Measurements from ENCODE around the gene CLDN18. TPM values are rescaled to one million over a fixed set of nuclear protein-coding genes. Genes with fewer than 3 reads are reported as not detected.

The CLDN18 gene
- total RNA-seq: not detected in 3 replicates
- long read RNA-seq: 0 reads

DNA sequence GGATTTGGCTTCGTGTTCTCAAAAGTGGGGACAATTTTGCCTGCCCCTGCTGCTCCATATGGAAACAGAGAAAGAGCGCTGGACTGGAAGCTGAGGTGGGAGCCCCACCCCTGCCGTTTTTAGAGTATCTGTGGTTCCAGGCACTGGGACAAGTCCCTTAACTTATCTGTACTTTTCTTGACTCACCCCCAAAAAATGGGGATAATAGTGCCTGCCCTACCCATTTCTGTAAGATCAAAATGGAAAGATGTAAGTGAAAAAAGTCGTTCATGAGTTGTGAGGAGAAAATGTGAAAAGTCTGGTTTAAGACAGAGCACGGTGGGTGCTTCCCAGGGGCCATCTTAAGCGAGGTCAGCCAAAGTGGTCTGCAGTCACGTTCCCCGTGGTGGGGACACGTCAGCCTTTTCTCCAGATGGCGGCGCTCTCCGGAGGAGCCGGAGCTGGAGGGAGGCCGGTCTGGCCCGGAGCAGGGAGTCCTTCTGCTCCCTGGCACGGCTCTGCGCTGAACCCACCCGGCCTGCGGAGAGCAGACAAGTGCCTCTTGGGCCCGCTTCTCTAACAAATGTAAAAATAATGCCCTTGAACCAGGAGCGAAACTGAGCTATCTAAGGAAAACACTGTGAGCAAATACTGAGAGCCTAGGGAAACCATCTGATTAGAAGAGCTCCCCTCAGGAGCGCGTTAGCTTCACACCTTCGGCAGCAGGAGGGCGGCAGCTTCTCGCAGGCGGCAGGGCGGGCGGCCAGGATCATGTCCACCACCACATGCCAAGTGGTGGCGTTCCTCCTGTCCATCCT is at the start of gene CLDN18:
CLDN18 (plus strand) TSS at position 690 of the 797 bp plus-strand sequence; CDS start at position 751, 61 bp downstream.
- no peak within 1 kb of the TSS for H3K27ac Mint-ChIP-seq (ENCODE audit: unreplicated experiment)
- no peak within 1 kb of the TSS for H3K4me3 Mint-ChIP-seq (ENCODE audit: unreplicated experiment)
- no peak for DNase-seq (ENCODE audit: low spot score)
- H3K4me1 Mint-ChIP-seq (ENCODE audit: low read depth): peaks cover 5% of the 10 kb centered on the region
- H3K27me3 Mint-ChIP-seq (ENCODE audit: low read depth): no peaks in the 10 kb centered on the region
- H3K9me3 Mint-ChIP-seq (ENCODE audit: low read depth): no peaks in the 10 kb centered on the region
- H3K36me3 Mint-ChIP-seq (ENCODE audit: low read depth): peaks cover 10% of the 10 kb centered on the region
- TF ChIP-seq, protein P1, sequence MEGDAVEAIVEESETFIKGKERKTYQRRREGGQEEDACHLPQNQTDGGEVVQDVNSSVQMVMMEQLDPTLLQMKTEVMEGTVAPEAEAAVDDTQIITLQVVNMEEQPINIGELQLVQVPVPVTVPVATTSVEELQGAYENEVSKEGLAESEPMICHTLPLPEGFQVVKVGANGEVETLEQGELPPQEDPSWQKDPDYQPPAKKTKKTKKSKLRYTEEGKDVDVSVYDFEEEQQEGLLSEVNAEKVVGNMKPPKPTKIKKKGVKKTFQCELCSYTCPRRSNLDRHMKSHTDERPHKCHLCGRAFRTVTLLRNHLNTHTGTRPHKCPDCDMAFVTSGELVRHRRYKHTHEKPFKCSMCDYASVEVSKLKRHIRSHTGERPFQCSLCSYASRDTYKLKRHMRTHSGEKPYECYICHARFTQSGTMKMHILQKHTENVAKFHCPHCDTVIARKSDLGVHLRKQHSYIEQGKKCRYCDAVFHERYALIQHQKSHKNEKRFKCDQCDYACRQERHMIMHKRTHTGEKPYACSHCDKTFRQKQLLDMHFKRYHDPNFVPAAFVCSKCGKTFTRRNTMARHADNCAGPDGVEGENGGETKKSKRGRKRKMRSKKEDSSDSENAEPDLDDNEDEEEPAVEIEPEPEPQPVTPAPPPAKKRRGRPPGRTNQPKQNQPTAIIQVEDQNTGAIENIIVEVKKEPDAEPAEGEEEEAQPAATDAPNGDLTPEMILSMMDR (IDR thresholded peaks at IDR 0.05): no peak

DNA sequence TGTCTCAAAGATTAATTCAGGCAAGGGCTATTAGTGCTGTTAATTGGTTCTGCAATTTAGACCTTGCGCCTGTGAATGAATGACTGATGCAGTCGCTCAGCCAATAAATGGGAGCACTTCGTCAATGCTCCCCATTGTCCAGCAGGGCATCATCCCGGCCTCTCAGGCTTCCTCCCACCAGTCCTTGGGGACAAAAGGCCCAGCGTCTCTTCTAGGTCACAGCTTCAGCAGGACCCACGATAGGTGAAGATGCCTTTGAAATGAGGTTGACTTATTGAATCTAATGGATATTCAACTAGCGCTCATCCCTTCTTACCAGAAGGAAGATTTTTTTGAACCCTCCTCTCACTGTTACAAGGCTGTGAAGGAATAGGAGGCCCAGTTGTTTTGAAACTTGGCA is 47.7 kb upstream of the CLDN18 start:
- TF ChIP-seq, protein P1 (IDR thresholded peaks at IDR 0.05): no peak
- Mint-ChIP-seq H3K27ac (ENCODE audit: unreplicated experiment) (no peak overlapping the region), H3K4me1 (ENCODE audit: low read depth) (no peaks in the 10 kb centered on the region), H3K27me3 (ENCODE audit: low read depth) (peaks cover 35% of the 10 kb centered on the region), H3K4me3 (ENCODE audit: unreplicated experiment) (no peak overlapping the region), H3K9me3 (ENCODE audit: low read depth) (no peaks in the 10 kb centered on the region), H3K36me3 (ENCODE audit: low read depth) (no peaks in the 10 kb centered on the region)
- no peak for DNase-seq (ENCODE audit: low spot score)

DNA sequence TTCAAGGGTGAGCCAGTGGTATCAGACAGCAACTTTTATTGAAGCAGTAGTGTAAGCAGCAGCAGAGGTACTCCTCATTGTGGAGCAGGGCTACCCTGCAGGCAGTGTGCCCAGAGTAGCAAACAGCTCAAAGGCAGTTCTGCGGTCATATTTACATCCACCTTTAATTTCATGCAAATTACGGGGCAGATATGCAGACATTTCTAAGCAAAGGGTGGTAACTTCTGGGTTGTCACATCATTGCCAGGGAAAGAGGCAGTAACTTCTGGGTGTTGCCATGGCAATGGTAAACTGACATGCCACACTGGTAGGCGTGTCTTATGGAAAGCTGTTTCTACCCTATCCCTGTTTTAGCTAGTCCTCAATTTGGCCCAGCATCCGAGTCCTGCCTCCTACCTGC is 46.5 kb upstream of the CLDN18 start:
- Mint-ChIP-seq H3K4me1 (ENCODE audit: low read depth) (no peaks in the 10 kb centered on the region), H3K27me3 (ENCODE audit: low read depth) (peaks cover 28% of the 10 kb centered on the region), H3K4me3 (ENCODE audit: unreplicated experiment) (no peak overlapping the region), H3K36me3 (ENCODE audit: low read depth) (no peaks in the 10 kb centered on the region), H3K9me3 (ENCODE audit: low read depth) (no peaks in the 10 kb centered on the region), H3K27ac (ENCODE audit: unreplicated experiment) (no peak overlapping the region)
- TF ChIP-seq, protein P1 (IDR thresholded peaks at IDR 0.05): no peak
- DNase-seq (ENCODE audit: low spot score): no peak

DNA sequence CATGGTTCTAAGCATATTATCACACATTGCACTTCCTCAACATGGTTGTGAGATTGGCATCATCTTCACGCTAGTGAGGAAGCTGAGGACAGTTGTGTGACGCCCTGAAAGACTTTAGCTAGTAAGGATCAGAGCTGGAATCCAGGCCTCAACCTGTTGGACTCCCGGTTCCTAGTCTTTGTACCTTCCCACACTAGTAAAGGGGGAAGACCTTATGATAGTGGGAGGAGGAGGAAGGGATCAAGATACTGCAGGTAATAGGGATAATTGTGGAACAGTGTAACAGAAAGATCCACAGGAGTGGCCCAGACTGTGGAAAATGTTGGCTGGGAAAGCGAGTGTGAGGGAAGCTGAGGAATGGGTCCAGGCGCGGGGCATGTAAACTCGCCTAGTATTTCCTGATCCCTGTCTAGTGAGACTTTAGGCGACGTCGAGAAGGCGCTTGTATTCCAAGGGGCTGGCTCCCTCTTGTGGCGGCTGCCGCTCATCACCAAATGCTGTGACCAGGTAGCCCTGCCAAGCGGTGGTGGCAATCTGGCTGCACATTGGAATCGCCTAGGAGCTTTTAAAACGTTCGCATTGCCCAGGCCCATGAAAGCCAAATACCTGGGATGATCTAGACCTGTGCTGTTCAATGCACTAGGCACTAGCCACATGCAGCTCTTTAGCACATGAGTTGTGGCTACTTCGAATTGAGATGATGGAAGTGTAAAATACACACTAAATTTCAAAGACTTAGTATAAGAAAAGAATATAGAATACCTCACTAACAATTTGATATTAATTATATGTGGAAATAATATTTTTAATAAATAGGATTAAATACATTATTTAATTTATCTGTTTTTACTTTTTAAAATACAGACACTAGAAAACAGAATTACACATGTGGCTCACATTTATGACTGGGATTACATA is 38.8 kb upstream of the CLDN18 start:
- no peak overlapping the region for H3K27ac Mint-ChIP-seq (ENCODE audit: unreplicated experiment)
- H3K4me3 Mint-ChIP-seq (ENCODE audit: unreplicated experiment): no peak overlapping the region
- no peak for DNase-seq (ENCODE audit: low spot score)
- H3K36me3 Mint-ChIP-seq (ENCODE audit: low read depth): no peaks in the 10 kb centered on the region
- peaks cover 3% of the 10 kb centered on the region for H3K9me3 Mint-ChIP-seq (ENCODE audit: low read depth)
- H3K27me3 Mint-ChIP-seq (ENCODE audit: low read depth): peaks cover 20% of the 10 kb centered on the region
- H3K4me1 Mint-ChIP-seq (ENCODE audit: low read depth): peaks cover 4% of the 10 kb centered on the region
- TF ChIP-seq, protein P1 (IDR thresholded peaks at IDR 0.05): peak; percentile 89

DNA sequence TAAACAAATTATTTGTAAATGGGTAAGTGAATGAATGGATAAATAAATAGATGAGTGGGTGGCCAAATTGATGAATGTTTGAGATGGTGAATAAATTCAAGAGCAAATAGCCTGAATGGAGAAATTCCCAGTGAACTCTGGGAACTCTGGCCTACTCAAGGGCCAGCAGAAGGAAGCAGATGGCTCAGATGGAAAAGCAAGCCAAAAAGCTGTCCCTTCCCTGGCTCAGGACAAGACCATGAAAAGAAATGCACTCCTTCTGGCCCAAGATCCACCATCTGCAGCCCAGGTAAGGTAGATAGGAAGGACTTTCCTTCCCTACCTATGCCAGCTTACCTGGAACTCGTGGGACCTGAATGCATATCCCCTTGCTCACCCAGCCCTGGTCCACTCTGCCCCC is 37.6 kb upstream of the CLDN18 start:
- no peak for DNase-seq (ENCODE audit: low spot score)
- TF ChIP-seq, protein P1 (IDR thresholded peaks at IDR 0.05): no peak
- Mint-ChIP-seq H3K36me3 (ENCODE audit: low read depth) (no peaks in the 10 kb centered on the region), H3K27ac (ENCODE audit: unreplicated experiment) (no peak overlapping the region), H3K27me3 (ENCODE audit: low read depth) (peaks cover 15% of the 10 kb centered on the region), H3K9me3 (ENCODE audit: low read depth) (peaks cover 3% of the 10 kb centered on the region), H3K4me3 (ENCODE audit: unreplicated experiment) (no peak overlapping the region), H3K4me1 (ENCODE audit: low read depth) (peaks cover 4% of the 10 kb centered on the region)

All from chondrocyte (in vitro differentiated cells).